GM21526 (cell line): ENCODE data around the gene SAMD1.

ENCODE experiments used
- ATAC-seq: cut with Tn5 transposase; IDR thresholded peaks from one replicate; pipeline ENCODE4 v1.9.1; 2021; ENCODE audit warnings: moderate library complexity; ENCODE audit not compliant: unreplicated experiment, low FRiP score

SAMD1 gene

DNA sequence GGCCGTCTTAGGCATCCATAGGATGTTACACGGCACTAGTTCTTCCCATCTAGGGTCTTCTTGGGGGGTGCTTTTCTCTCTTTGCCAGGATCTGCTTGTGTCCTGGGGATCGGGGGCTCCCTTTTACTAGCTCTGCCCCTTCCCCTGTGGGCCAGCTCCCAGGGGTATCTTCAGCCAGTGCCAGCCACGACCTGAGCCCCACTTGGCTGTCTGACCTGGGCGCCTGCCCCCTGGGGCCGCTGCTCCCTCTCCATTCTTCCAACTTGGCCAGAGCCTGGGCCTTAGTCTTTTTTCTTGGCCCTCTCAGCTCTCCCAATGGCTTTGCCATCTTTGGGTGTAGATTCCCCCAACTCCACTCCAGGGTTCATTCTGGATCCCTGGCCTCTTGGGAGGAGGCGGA is 23.9 kb upstream of the SAMD1 start:
- ATAC-seq: no peak

DNA sequence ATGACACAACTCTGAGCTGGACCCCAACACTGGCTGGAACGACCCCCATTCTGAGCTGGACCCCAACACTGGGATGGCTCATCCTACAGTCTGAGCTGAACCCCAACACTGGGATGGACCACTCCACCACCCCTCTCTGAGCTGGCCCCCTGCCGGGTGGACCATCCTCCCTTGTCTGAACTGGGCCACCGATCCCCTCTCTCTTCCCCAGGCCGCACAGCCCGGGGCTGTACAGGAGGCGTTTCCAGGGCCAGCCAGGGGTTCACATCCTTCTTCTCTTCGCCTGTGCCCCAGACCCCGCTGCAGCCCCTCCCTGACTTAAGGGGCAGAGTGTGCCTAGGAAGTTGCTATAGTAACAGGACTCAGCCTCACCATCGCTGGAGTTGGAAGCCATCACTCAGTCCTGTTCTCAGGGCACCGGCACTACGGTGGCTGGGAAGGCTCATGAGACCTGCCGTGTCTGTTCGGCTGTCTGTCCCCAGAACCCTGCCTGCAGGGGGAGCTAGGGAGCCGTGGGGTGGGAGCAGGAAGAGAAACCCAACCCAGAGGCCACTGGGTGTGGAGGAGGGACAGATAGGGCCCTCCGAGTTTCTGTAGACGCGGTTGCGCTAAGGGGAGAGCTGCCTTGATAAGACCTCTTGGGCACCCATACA is 23.3 kb upstream of the SAMD1 start:
- ATAC-seq: no peak

DNA sequence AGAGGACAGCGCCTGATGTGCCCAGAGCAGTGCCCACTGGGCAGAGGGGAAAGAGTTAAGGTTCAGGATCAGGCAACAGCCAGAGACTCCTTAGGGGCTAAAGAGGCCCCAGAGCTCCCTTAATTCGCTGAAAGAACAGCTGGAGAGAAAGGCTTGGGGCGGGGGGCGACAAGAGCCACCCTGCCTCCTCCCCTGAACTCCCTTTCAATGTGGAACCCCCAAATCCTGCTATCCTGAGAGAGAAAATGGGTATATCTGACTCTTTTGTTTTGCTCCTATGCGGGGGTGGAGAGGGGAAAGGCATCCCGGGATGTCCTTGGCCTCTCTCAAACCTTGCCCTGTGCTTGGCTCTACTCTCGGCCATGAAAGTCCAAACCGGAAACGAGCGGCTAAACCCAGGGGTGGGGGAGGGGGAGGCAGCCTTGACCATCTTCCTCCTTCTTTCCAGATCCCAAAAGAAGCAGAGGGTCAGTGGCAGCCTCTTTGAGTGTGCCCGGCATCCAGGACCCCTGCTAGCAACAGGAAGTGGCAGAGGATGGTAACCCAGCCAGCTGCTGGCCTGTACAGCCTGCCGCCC is 22.3 kb upstream of the SAMD1 start:
- no peak for ATAC-seq

DNA sequence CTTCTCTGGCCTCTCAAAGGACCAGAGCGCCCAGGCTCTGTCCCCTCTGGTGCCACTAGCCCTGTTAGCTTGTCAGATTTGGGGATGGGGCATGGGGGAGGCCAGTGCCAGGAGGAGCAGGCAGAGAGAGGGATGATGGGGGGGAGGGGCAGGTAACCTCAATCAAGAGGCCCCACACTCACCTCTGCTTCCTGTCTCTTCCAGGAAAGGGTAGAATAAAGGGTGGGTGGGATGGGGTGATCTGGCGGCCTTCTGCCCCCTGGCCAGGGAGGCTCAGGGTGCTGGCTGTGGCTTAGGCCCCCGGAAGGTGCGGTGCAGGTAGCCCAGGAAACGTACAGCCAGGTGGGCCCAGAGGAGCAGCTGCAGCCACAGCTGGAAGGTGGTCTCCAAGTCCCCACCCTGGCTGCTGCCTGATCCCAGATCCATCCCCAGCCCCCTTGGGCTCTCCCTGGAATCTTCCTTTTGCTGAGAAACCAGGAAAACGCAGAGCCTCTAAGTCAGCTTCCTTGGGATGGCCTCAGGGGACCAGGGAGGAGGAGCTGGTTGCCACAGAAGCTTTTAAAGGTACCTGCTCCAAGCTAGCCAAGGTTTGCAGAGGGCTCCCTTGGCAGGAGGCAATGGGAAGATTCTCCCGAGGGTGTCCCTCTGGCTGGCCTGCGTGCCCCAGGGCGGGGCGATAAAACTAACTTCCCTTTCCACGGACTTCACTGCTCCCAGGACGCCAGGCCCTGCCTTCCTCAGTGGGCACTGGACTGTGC is 21.7 kb upstream of the SAMD1 start:
- ATAC-seq: no peak

DNA sequence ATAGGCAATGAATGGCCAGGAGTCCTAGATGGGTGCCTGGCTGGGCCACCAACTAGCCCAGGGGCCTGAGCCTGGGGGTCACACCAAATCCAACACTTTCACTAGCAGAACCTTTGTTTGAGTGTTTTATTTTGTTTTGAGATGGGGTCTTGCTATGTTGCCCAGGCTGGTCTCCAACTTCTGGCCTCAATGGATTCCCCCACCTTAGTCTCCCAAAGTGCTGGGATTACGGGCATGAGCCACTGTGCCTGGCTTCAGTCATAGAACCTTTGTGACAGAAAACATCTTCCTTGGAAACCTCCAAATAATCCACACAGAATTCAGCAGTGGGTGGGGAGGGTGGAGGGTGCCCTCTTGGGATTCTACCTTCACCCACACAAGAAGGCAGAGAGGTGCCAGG is 20.9 kb upstream of the SAMD1 start:
- ATAC-seq: no peak

DNA sequence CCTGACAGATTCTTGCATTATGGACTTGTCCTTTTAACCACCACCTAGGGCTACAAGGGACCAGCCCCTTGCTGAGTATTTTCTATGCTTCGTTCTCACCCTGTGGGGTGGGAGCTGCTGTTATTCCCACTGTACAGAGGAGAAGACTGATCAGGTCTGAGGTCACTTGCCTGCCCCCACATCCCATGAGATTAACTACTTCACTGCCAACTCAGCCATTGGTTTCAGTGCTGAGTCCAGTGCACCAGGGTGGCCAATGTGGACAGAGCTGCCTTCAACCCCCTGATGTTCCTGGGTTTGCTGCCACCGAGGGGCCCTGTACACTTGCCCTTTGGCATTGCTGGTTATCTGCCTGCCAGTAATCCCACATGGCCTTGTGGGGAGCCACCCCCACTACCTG is 20.1 kb upstream of the SAMD1 start:
- ATAC-seq: no peak

DNA sequence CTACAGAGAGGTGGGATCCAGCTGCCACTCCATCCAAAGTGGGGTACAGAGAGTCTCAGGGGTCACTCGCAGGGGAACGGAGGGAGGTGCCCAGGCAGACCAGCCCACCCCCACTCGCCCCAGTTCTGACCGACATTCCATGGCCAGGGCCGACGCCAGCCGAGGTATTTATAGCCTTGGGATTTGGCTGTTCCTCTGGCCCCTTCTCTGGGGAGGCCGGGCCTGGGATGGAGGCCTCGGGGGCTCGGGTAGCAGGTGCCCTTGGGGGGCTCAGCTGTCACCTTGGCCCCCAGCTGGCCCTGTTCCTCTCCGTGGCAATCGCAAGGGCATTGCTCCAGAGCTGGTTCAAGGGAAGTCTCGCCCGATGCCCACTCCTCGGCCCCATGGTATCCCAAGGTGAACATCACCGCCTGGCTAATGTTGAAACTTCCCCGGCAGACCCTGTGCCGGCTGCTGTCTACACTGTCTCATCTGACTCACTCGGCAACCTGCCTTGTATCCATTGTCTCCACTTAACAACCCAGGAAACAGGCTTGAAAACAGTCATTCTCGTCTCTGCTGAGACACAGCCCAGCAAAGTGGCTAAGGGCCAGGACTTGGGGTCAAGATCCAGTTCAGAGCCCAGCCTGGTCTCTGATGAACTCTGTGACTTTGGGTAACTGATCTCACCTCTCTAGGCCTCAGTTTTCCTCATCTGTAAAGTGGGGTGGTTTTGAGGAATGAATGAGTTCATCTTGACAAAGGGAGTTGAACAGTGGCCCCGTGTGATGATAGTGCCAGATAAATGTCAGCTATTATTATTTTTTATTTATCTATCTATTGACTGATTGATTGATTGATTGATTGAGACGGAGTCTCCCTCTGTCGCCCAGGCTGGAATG is 17.3 kb upstream of the SAMD1 start:
- ATAC-seq: no peak

DNA sequence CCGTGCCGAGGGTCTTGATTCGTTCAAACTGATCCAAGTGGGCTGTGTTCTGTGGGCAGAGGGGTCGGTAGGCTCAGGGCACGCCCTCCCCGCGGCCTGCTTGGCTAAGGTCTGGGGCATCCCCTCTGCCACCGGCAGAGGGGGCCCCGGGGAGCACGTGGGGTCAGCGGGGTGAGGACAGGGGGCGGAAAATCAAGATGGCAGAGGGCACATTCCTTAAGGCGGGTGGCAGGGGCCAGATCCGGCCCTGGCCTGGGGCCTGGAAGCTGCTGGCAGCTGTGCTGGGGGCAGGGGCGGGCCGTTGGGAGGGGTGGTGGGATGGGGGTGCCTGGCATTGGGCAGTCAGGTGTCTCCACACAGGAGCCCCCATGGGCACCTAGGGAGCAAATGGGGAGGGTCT is 16.3 kb upstream of the SAMD1 start:
- ATAC-seq: no peak

DNA sequence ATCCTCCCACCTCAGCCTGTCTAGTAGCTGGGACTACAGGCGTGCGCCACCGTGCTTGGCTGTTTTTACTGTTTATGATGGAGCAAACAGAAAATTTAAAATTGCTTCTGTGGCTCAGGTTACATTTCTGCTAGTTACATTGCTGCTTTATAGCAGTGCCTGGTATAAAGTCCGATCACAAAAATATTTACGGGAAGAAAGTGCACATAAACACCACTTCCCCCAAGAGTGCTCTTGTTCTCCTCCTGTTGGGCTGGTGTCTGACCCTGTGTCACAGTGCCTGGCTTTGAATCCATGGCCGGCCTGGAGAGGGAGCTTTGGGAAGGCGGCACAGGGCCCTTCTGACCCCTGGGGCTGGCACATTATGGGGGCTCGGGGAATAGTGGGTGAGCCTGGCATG is 15.1 kb upstream of the SAMD1 start:
- ATAC-seq: no peak

DNA sequence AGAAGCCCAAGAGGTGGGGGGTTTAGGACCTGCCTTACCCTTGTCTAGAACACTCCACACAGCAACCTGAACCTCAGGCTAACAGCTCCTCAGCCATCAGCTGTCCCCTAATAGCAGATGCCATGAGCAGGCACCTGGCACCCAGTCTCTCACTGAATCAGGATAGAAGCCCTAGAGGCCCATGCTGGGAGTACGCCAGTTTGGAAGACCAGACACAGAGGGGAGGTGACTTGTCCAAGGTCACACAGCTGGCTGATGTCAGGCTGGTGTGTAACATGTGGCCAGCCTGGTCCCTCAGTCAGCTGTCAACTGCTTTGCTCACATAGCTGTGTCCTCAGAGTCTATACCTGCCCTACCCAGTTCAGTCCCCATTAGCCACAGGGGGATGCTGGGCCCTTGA is 12.8 kb upstream of the SAMD1 start:
- no peak for ATAC-seq

DNA sequence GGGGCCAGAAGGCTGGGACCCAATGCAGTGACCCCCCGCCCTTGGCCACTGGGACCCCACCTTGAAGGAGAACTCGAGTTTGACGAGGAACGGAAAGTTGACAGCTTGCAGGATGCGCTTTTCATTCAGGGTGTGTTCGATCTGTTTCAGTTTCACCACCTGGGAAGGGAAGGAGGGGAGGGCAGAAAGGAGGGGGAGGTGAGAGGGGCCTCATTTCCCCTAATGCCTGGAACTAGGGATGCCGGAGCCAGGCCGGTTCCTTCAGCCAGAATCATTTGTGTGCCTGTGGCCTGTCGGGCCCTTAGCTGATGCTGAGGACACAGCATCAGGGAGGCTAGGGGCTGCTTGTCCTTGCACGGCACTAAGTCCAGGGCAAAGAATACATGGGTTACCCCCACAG is 12.2 kb upstream of the SAMD1 start:
- no peak for ATAC-seq

DNA sequence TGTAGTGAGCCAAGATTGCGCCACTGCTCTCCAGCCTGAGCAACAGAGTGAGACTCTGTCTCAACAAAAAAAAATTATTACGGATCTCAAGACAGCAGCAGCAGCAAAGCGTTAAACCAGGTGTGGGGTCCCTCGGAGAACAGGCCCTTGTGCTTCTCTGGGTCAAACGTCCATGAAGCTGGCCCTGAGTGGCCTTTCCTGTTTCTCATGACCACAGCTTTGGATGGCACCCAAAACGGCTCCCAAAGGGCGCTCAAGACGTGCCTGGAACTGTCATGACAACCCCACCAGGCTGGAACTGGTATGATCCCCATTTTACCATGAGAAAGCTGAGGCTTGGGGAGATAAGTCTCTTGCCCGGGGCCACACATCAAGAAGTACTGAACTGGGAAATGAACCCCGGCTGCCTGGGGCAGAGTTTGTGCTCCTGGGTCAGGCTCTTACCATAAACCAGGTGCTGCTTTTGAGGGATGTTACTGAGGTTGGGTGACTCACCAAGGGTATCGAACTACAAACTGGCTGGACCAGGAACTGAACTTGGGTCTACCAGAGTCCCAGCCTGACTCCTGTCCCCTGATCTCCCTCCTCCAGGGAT is 11.6 kb upstream of the SAMD1 start:
- ATAC-seq: no peak

DNA sequence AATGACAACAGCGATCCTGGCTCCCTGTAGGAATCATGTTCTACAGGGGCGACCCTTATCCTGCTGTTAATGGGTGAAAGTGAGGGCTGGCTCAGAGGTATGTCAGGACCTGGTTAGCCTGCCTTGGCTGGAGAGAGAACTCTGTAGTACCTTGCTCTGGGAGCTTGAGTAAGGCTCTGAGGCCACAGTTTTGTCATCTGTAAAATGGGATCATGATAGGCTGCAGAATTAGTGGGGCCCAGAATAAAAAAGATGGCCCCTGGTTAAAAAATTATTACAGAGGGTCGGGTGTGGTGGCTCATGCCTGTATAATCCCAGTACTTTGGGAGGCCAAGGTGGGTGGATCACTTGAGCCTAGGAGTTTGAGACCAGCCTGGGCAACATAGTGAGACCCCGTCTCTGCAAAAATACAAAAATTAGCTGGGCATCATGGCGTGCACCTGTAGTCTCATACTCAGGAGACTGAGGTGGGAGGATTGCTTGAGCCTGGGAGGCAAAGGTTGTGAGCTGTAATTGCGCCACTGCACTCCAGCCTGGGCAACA is 10.5 kb upstream of the SAMD1 start:
- ATAC-seq: no peak

DNA sequence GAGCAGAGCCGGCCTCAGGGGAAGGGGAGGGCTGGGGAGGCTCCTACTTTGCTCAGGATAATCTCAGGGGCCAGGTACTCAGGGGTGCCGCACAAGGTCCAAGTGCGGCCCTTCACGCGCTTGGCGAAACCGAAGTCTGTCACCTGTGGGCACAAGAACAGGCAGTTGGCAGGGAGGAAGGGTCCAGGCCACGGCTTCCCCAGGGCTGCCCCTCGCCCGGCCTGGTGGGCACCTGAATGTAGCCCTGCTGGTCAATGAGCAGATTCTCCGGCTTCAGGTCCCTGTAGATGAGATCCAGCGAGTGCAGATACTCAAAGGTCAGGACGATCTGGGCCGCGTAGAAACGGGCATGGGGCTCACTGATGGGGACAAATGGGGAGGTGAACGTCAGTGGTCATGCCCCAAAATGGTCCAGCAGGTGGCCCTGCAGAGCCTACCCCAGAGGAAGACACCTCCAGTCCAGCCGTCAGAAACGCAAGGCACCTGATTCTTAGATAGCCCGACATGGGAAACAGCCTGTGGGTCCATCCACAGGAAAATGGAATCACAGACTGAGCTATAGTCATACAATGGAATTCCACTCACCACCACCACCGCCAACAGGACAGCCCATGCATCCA is 7.1 kb upstream of the SAMD1 start:
- no peak for ATAC-seq

DNA sequence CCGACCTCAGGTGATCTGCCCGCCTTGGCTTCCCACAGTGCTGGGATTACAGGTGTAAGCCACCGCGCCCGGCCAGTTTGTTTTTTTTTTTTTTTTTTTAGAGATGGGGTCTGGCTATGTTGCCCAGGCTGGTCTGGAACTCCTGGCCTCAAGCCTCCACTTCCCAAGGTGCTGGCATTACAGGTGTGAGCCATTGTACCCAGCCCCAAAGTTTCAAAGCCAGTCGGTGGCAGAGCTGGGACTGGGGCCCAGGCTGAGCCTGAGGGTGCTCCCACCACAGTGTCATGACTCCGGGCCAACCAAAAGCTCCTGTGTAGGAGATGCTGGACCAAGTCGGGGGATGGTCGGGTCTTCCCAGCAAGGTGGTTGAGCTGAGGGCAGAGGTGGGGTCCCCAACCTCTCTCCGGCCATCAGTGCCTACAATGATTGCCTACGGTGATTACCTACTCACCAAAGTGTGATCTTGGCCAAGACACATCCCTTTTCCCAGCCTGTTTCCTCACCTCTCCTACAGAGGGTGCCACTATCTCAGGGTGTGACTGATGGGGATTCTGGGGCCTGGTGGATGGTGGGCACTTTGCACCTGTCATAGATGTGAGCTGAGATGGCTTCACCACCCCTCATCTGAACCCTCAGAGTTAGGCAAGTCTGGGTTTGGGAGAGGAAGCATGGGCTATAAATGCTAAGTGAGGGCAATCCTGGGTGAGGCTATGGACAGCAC is 5.9 kb upstream of the SAMD1 start:
- no peak for ATAC-seq

DNA sequence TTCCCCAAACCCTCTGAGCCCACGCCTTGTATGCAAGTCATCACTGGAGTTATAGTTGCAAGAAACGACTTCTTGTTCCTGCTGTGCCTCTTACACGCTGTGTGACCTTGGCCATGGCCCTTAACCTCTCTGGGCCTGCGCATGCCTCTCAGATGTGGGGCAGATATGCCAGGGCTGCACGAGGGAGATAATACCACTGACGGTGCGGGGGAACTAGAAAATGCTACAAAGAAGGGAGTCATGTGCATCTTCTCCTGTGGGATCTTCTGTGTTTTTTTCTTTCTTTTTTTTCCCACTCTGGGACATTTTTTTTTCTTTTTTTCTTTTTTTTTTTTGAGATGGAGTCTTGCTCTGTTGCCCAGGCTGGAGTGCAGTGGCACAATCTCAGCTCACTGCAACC is 4.3 kb upstream of the SAMD1 start:
- ATAC-seq: no peak

DNA sequence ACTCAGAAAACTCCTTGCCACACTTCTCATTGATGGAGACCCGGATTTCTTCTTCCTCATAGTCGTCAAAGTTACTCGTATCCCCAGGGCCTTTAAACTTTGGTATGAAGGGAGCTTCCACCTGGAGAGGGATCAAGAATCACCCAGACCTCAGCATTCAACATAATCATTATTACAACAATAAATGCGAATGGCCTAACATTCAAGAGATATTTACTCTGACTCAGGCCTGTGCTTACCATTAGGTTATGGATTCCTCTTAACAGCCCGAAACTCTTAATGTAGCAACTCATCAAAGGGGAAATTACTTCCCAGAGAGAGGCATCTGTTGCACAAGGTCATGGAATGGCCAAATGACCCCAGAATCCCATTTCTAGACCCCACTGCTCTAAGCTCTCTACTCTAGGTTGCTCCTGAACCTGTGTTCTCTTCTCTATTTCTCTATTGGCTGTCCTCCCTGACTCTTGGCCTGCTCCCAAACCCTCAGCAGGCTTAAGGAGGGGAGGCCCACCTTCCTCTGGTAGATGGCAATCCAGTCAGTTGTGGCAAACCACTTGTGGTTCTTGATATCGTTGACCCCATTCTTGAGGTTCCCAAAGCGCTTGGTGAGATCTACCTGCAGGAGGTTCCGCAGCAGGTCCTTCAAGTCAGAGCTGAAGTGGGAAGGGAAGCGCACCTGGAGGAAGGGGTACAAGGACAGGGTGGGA is 2.7 kb upstream of the SAMD1 start:
- ATAC-seq: no peak

DNA sequence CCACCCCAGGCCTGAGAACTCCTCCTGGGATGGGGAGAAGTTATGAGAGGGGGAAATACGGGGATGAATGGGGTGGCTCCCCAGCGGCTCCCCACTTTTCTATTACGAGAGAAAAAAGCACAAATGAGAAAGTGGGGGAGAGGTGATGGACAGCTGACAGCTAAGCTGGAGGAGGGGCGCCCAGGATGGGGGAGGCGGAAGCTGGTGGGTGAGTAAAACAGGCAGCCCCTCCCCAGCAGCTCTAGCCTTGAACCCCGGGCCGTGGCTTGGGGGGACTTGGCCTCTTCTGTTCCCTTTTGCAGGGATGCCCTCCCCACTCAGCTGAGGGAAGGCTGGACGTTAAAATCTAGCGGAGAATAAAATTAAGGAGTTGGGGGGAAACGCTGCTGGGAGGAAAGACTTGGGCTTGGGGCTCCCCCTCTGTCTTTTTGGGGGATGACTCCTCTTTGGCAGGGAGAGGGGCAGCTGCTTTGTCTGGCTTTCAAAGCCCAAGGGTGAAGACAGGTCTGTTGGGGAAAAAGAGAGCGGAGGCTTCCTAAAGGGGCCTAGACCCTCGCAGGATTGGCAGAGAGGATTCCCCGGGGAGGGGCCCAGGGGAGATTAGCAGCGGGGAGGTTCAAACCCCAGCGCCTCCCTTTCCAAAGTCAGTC is 1.4 kb upstream of the SAMD1 start:
- ATAC-seq: peak; percentile 9
